ENCODE data around the gene DAZL. TPM values are rescaled to one million over a fixed set of nuclear protein-coding genes. Genes with fewer than 3 reads are reported as not detected.
A peak's percentile ranks its signal among the peaks of the same experiment; 100 is the strongest.

Gene DAZL
- total and polyA plus RNA-seq, 4 experiments from 2014 or later, result not detected

DNA sequence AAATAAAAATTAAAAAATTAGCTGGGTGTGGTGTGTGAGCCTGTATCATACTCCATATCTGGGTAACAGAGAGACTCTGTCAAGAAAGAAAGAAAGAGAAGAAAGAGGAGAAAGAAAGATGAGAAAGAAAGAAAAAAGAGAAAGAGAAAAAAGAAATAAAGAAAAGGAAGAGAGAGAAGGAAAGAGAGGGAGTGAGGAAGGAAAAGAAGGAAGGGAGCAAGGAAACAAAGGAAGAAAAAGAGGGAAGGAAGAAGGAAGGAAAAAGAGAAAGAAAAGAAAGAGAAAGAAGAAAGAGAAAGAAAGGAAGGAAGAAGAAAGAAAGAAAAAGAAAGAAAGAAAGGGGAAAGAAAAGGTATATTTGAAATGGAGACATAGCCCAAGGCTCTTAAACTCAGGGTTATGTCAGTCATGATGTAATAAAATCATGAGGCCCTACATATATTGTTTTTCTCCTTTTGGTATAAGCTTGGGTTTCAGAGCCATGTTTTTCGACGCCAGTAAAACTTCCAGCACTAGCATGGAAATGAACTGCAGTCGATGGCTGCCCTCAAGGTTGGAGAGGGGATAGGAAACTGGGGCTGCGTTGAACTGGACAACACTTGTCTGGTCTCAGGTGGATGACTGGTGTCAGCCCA lies 53.8 kb downstream of the DAZL start:
- H3K36me3 ChIP-seq (ENCODE audit: insufficient read depth, low read length), result no peaks in the 10 kb centered on the region
- Mint-ChIP-seq H3K27me3 (peaks cover 6 to 14% of the 10 kb centered on the region in 2 donors), H3K9me3 (no peaks in the 10 kb centered on the region), H3K4me1 (peaks cover 2 to 6% (median 3%) of the 10 kb centered on the region in 4 donors), H3K36me3 (no peaks in the 10 kb centered on the region), H3K27ac (peak overlapping the region in 1 of 7 donors; percentile 89), H3K4me3 (peak overlapping the region in 1 of 8 donors; percentile 41)
- H3K27me3 ChIP-seq (ENCODE audit: insufficient read depth, low read length), result no peaks in the 10 kb centered on the region
- H3K4me3 ChIP-seq (ENCODE audit: low read length in 2 of 2), result no peak overlapping the region
- no peaks in the 10 kb centered on the region for H3K9me3 ChIP-seq (ENCODE audit: control insufficient read depth in 1 of 2, low read length in 2 of 2)
- no peaks in the 10 kb centered on the region for H3K4me1 ChIP-seq (ENCODE audit: insufficient read depth, low read length)
- ChIA-PET CTCF (ENCODE audit: partially characterized antibody) (interaction anchor here (0.6 to 7.2 kb wide), 12 partner anchors 8 to 504 kb away, joined by 3 to 97 read pairs (median 4); partner anchors contain the start of genes DPH3 and OXNAD1), POLR2A (ENCODE audit: partially characterized antibody) (no interaction called here)
- intact Hi-C loops (cut with micrococcal nuclease), result loop anchor here (1.0 to 5.0 kb wide), 2 partner anchors 265 to 734 kb away; no protein-coding TSS in a partner anchor
- H3K27ac ChIP-seq (ENCODE audit: low read depth, low read length), result no peak overlapping the region
- no peak for DNase-seq

DNA sequence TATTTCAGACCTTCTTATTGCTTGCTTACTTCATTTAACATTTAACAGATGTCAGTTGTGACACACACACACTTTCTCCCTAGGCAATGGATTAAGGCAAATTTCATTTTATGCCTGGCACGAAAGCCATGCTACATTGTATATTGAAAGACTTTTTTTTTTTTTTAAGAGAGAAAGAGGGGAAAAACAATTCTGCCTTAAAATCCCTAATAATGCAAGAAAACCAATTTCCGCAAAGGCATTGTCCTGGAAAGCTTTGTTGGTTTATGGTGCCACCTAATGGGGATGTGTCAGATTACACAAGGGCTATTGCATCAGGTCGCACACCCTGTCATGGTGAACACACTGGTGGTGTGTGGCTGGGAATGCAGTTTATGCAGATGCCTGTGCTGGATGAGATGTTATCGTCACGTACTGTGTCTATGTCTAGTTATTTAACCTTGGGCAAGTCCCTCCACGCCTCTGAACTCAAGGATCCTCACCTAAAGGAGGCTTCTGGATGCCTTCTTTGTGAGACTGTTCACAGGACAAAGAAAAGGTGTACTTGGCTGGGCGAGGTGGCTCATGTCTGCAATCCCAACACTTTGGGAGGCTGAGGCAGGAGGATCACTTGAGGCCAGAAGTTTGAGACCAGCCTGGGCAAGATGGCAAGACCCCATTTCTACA lies 54.4 kb downstream of the DAZL start:
- Mint-ChIP-seq H3K9me3 (no peaks in the 10 kb centered on the region), H3K27ac (peak overlapping the region in 5 of 7 donors; percentile 11 to 84 (median 51)), H3K4me3 (no peak overlapping the region), H3K4me1 (peaks cover 2 to 6% (median 3%) of the 10 kb centered on the region in 4 donors), H3K36me3 (no peaks in the 10 kb centered on the region), H3K27me3 (peaks cover 6 to 14% of the 10 kb centered on the region in 2 donors)
- peak; percentile 74 to 80 (median 78) for DNase-seq
- intact Hi-C loops (cut with micrococcal nuclease), result loop anchor here (1.0 to 5.0 kb wide), 6 partner anchors 232 to 734 kb away; no protein-coding TSS in a partner anchor
- CTCF ChIA-PET (ENCODE audit: partially characterized antibody), result interaction anchor here (0.5 to 7.2 kb wide), 22 partner anchors 9 to 503 kb away, joined by 3 to 97 read pairs (median 4); partner anchors contain the start of genes DPH3 and OXNAD1
- H3K4me1 ChIP-seq (ENCODE audit: insufficient read depth, low read length), result no peaks in the 10 kb centered on the region
- H3K9me3 ChIP-seq (ENCODE audit: control insufficient read depth in 1 of 2, low read length in 2 of 2), result no peaks in the 10 kb centered on the region
- no peak overlapping the region for H3K27ac ChIP-seq (ENCODE audit: low read depth, low read length)
- no peaks in the 10 kb centered on the region for H3K27me3 ChIP-seq (ENCODE audit: insufficient read depth, low read length)
- H3K36me3 ChIP-seq (ENCODE audit: insufficient read depth, low read length), result no peaks in the 10 kb centered on the region
- POLR2A ChIA-PET (ENCODE audit: partially characterized antibody), result interaction anchor here (1.5 kb wide), 1 partner anchor 265 kb away, joined by 5 read pairs; no protein-coding TSS in a partner anchor
- no peak overlapping the region for H3K4me3 ChIP-seq (ENCODE audit: low read length in 2 of 2)

DNA sequence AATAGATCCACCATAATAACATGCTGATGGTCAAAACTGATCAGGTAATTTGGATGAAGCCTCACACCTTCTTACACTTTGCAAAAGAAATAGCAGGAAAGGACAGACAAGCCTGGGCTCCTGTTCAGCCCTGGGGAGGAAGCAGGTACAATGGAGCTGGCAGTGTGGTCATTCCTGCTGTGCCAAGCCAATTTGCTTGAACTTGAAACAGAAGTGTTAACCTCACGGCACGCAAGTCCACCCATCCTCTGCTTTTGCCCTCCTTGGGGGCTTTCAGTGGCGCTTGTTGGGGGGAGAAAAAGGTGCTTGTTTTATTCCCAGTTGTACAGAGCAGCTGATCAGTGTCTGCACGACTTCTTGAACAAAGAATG lies 54.9 kb downstream of the DAZL start:
- Mint-ChIP-seq H3K9me3 (no peaks in the 10 kb centered on the region), H3K36me3 (no peaks in the 10 kb centered on the region), H3K4me1 (peaks cover 2 to 6% (median 3%) of the 10 kb centered on the region in 4 donors), H3K4me3 (no peak overlapping the region), H3K27me3 (peaks cover 6 to 14% of the 10 kb centered on the region in 2 donors), H3K27ac (no peak overlapping the region)
- Histone ChIP-seq H3K4me3 (ENCODE audit: low read length in 2 of 2) (no peak overlapping the region), H3K27ac (ENCODE audit: low read depth, low read length) (no peak overlapping the region), H3K36me3 (ENCODE audit: insufficient read depth, low read length) (no peaks in the 10 kb centered on the region), H3K9me3 (ENCODE audit: control insufficient read depth in 1 of 2, low read length in 2 of 2) (no peaks in the 10 kb centered on the region), H3K27me3 (ENCODE audit: insufficient read depth, low read length) (no peaks in the 10 kb centered on the region), H3K4me1 (ENCODE audit: insufficient read depth, low read length) (no peaks in the 10 kb centered on the region)
- CTCF ChIA-PET (ENCODE audit: partially characterized antibody), result interaction anchor here (0.5 to 7.2 kb wide), 27 partner anchors 8 to 502 kb away, joined by 3 to 97 read pairs (median 4); partner anchors contain the start of genes DPH3 and OXNAD1
- POLR2A ChIA-PET (ENCODE audit: partially characterized antibody), result interaction anchor here (1.5 kb wide), 1 partner anchor 265 kb away, joined by 5 read pairs; no protein-coding TSS in a partner anchor
- intact Hi-C loops (cut with micrococcal nuclease), result loop anchor here (1.0 to 5.0 kb wide), 5 partner anchors 231 to 733 kb away; no protein-coding TSS in a partner anchor
- no peak for DNase-seq

DNA sequence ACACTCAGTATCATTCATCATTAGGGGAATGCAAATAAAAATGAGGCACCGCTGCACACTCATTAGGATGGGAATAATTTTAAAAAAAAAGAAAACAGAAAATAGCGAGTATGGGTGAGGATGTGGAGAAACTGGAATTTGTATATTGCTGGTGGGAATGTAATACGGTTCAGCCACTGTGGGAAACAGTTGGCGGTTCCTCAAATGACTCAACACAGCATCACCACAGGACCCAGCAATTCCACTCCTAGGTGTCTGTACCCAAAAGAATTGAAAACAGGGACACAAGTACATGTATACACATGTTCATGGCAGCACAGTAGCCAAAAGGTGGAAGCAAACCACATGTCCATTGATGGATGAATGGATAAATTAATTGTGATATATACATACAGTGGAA lies 56.5 kb downstream of the DAZL start:
- H3K4me3 Mint-ChIP-seq, result no peak overlapping the region
- POLR2A ChIA-PET (ENCODE audit: partially characterized antibody), result no interaction called here
- no peak overlapping the region for H3K27ac Mint-ChIP-seq
- no peaks in the 10 kb centered on the region for H3K9me3 Mint-ChIP-seq
- H3K4me3 ChIP-seq (ENCODE audit: low read length in 2 of 2), result no peak overlapping the region
- H3K9me3 ChIP-seq (ENCODE audit: control insufficient read depth in 1 of 2, low read length in 2 of 2), result no peaks in the 10 kb centered on the region
- CTCF ChIA-PET (ENCODE audit: partially characterized antibody), result interaction anchor here (1.9 to 7.2 kb wide), 4 partner anchors 258 to 282 kb away, joined by 10 to 97 read pairs (median 24); partner anchors contain the start of genes DPH3 and OXNAD1
- intact Hi-C loops (cut with micrococcal nuclease), result no loop called here
- no peaks in the 10 kb centered on the region for H3K36me3 Mint-ChIP-seq
- no peak for DNase-seq
- peaks cover 2 to 6% (median 3%) of the 10 kb centered on the region in 4 donors for H3K4me1 Mint-ChIP-seq
- no peaks in the 10 kb centered on the region for H3K4me1 ChIP-seq (ENCODE audit: insufficient read depth, low read length)
- H3K27me3 Mint-ChIP-seq, result peaks cover 4 to 12% of the 10 kb centered on the region in 2 donors
- no peak overlapping the region for H3K27ac ChIP-seq (ENCODE audit: low read depth, low read length)
- H3K36me3 ChIP-seq (ENCODE audit: insufficient read depth, low read length), result no peaks in the 10 kb centered on the region
- no peaks in the 10 kb centered on the region for H3K27me3 ChIP-seq (ENCODE audit: insufficient read depth, low read length)

DNA sequence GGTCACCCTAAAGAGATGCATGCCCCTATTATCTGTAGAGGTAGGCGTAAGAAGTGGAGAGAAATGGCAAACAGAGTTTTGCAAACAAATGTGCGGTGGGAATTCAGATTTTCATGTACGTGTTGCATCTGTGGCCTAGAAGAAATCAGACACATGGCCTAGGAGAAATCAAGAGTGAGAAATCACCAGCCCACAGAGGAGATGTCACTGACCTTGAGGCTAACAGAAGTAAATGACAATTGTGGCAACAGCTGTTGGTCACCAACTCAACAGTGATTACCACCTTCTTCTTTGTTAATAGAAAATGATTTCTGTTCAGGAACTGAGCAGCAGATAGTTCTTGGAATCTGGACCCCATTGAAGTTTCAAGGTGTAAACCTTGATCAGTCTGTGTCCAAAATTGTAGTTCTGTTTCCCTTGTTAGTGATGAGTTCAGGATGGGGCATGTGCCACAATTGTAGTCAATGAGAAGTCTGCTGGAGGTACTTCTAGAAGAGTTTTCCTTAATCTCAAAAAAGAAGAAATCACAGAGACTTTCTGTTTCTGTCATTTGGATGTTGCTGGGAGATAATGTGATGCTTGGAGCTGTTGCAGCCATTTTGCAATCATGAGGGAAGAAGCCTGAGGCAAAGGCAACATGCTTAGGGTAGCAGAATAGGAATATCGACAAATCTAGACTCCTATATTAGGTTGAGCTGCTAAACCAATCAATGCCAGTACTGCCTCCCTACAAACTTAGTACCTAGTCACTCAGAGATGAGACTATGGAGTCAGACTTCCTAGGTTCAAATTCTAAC lies 57.5 kb downstream of the DAZL start:
- H3K27me3 Mint-ChIP-seq, result peaks cover 3 to 11% of the 10 kb centered on the region in 2 donors
- peak overlapping the region in 1 of 7 donors; percentile 14 for H3K27ac Mint-ChIP-seq
- Histone ChIP-seq H3K27ac (ENCODE audit: low read depth, low read length) (no peak overlapping the region), H3K9me3 (ENCODE audit: control insufficient read depth in 1 of 2, low read length in 2 of 2) (no peaks in the 10 kb centered on the region), H3K4me3 (ENCODE audit: low read length in 2 of 2) (no peak overlapping the region), H3K4me1 (ENCODE audit: insufficient read depth, low read length) (no peaks in the 10 kb centered on the region), H3K36me3 (ENCODE audit: insufficient read depth, low read length) (no peaks in the 10 kb centered on the region), H3K27me3 (ENCODE audit: insufficient read depth, low read length) (no peaks in the 10 kb centered on the region)
- ChIA-PET POLR2A (ENCODE audit: partially characterized antibody) (no interaction called here), CTCF (ENCODE audit: partially characterized antibody) (interaction anchor here (1.8 to 2.3 kb wide), 3 partner anchors 258 to 499 kb away, joined by 6 to 15 read pairs (median 10); no protein-coding TSS in a partner anchor)
- peaks cover 2 to 6% (median 3%) of the 10 kb centered on the region in 4 donors for H3K4me1 Mint-ChIP-seq
- peaks cover 0 to 2% (median 0%) of the 10 kb centered on the region in 8 donors for H3K9me3 Mint-ChIP-seq
- intact Hi-C loops (cut with micrococcal nuclease), result no loop called here
- no peaks in the 10 kb centered on the region for H3K36me3 Mint-ChIP-seq
- H3K4me3 Mint-ChIP-seq, result no peak overlapping the region
- no peak for DNase-seq

DNA sequence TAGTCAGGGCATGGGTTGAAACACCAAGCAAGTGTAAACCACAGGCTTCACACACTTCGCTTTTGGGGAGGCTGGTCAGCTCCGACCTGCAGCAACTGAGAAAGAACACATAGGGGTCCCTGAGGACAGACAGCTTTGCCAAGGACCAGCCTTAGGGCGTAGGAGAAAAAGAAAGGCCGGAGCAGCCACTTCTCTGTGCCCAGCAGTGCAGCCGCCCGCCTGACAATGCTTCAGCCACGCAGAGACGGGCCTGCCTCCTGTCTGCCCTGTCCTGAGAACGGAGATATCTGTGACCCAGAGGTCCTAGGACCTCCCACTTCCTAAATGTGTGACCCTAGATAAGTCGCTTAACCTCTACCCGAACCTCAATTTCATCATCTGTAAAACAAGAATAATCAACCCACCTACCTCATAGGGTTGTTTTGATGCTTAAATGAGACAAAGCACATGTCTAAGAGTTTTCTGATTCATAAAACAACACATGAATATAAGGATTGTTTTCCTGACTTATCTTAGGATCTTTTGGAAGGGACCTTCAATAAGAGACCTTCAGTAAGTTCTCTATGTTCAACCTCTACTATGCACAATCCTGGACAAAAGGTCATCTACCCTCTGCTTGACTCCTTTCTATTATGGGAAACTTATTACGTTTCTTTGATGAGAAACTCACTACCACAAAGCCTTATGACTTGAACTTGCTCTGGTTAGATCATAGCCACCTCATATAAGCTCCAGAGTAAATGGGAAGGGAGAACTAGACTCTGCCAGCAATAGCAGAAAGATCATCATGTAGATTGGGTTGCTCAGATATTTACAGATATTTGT lies 58.8 kb downstream of the DAZL start:
- H3K4me1 Mint-ChIP-seq, result peaks cover 2 to 6% (median 3%) of the 10 kb centered on the region in 4 donors
- intact Hi-C loops (cut with micrococcal nuclease), result no loop called here
- H3K9me3 Mint-ChIP-seq, result peaks cover 0 to 2% (median 0%) of the 10 kb centered on the region in 8 donors
- H3K36me3 Mint-ChIP-seq, result no peaks in the 10 kb centered on the region
- POLR2A ChIA-PET (ENCODE audit: partially characterized antibody), result no interaction called here
- Histone ChIP-seq H3K36me3 (ENCODE audit: insufficient read depth, low read length) (no peaks in the 10 kb centered on the region), H3K27ac (ENCODE audit: low read depth, low read length) (no peak overlapping the region), H3K4me1 (ENCODE audit: insufficient read depth, low read length) (no peaks in the 10 kb centered on the region), H3K4me3 (ENCODE audit: low read length in 2 of 2) (no peak overlapping the region), H3K9me3 (ENCODE audit: control insufficient read depth in 1 of 2, low read length in 2 of 2) (no peaks in the 10 kb centered on the region), H3K27me3 (ENCODE audit: insufficient read depth, low read length) (no peaks in the 10 kb centered on the region)
- H3K27me3 Mint-ChIP-seq, result peaks cover under 1 to 4% of the 10 kb centered on the region in 2 donors
- no peak overlapping the region for H3K4me3 Mint-ChIP-seq
- DNase-seq, result no peak
- no peak overlapping the region for H3K27ac Mint-ChIP-seq
- CTCF ChIA-PET (ENCODE audit: partially characterized antibody), result interaction anchor here (1.8 to 2.3 kb wide), 3 partner anchors 257 to 498 kb away, joined by 6 to 15 read pairs (median 10); no protein-coding TSS in a partner anchor
